DND-41 (cell line): ENCODE data around the gene BTBD17.

ENCODE experiments used
- ATAC-seq: fragments of 200-7000 bp; cut with Tn5 transposase; 3 replicates; pipeline ENCODE4 v1.9.1; 2021; ENCODE audit warnings: low read depth; ENCODE audit not compliant: insufficient read depth
- DNase-seq: peaks from one replicate; pipeline ENCODE4 v3.0.0-alpha.2; 2020
- H2AFZ ChIP-seq: 2 replicates; pipeline ENCODE4 v1.6.0; 2012; ENCODE audit warnings: low read depth, low read length
- H3K27ac ChIP-seq: 2 replicates; pipeline ENCODE4 v1.5.1; 2012; ENCODE audit warnings: low read length, inconsistent platforms
- H3K27me3 ChIP-seq: fragments of 200-600 bp; sonication (generic); 2 replicates; pipeline ENCODE4 v1.6.0; 2012; ENCODE audit warnings: low read length, mild to moderate bottlenecking, inconsistent platforms; ENCODE audit not compliant: insufficient read depth, poor library complexity
- H3K36me3 ChIP-seq: 2 replicates; pipeline ENCODE4 v1.5.1; 2012; ENCODE audit warnings: low read length, inconsistent platforms; ENCODE audit not compliant: insufficient read depth
- H3K4me1 ChIP-seq: 2 replicates; pipeline ENCODE4 v1.5.1; 2012; ENCODE audit warnings: mild to moderate bottlenecking, low read length; ENCODE audit not compliant: insufficient read depth
- H3K4me2 ChIP-seq: 2 replicates; pipeline ENCODE4 v1.6.0; 2012; ENCODE audit warnings: mild to moderate bottlenecking, moderate library complexity, low read length, inconsistent platforms; ENCODE audit not compliant: insufficient read depth
- H3K4me3 ChIP-seq, 2 experiments: fragments of 200-600 bp in 1 of 2; shearing (Covaris generic) in 1 of 2; 2 replicates each; pipeline ENCODE4 v1.5.1; 2012 to 2016; ENCODE audit warnings: inconsistent platforms in 2 of 2, low read length in 2 of 2, mild to moderate bottlenecking in 2 of 2, low read depth in 1 of 2, moderate library complexity in 1 of 2
- H3K79me2 ChIP-seq: 2 replicates; pipeline ENCODE4 v1.6.0; 2012; ENCODE audit warnings: low read length, inconsistent platforms; ENCODE audit not compliant: insufficient read depth
- H3K9ac ChIP-seq: 2 replicates; pipeline ENCODE4 v1.6.0; 2012; ENCODE audit warnings: low read depth, mild to moderate bottlenecking, inconsistent platforms, low read length, moderate library complexity
- H3K9me3 ChIP-seq: 2 replicates; pipeline ENCODE4 v1.5.1; 2012; ENCODE audit warnings: low read length, moderate library complexity, mild to moderate bottlenecking, inconsistent platforms; ENCODE audit not compliant: insufficient read depth, severe bottlenecking
- H4K20me1 ChIP-seq: 2 replicates; pipeline ENCODE4 v1.6.0; 2012; ENCODE audit warnings: low read length; ENCODE audit not compliant: insufficient read depth
- EZH2 ChIP-seq: IDR thresholded peaks from 3 replicates; pipeline ENCODE4 v1.6.1; 2012; ENCODE audit warnings: borderline replicate concordance, low read depth, mild to moderate bottlenecking, moderate library complexity, low read length, inconsistent platforms; ENCODE audit not compliant: severe bottlenecking
- TF ChIP-seq, protein P1 (sequence below): IDR thresholded peaks from 2 replicates; pipeline ENCODE4 v1.5.1; 2012; ENCODE audit warnings: borderline replicate concordance, low read length, moderate library complexity, mild to moderate bottlenecking; ENCODE audit not compliant: poor library complexity, severe bottlenecking; ENCODE audit errors: extremely low read depth

Gene BTBD17

DNA sequence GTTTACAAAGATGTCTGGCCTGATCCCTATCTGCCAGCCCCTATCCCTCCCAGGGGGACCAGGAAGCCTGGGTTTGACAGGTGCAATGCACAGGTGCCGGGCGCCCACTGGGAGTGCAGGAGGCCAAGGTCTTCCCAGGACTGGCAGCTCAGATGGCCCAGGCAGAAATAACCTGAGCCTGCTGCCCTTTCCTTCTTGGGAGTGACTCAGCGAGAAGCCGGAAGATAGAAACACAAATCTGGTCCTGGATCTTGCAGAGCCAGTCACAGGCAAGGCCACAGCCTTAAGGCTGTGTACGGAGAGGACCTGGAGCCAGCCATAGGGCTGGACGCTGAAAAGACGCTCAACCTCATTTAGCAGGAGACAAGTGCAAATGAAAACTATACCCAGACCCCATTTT, 33.3 kb upstream of the BTBD17 start:
- Histone ChIP-seq H3K9ac (no peak overlapping the region), H4K20me1 (no peaks in the 10 kb centered on the region; the same call in 1 of the 2 replicates), H3K27me3 (peaks cover 5% of the 10 kb centered on the region), H3K4me2 (no peak overlapping the region), H3K4me3 (no peak overlapping the region), H3K4me1 (no peaks in the 10 kb centered on the region), H3K27ac (no peak overlapping the region), H3K79me2 (no peaks in the 10 kb centered on the region), H3K9me3 (no peaks in the 10 kb centered on the region), H2AFZ (no peak overlapping the region), H3K36me3 (no peaks in the 10 kb centered on the region)
- DNase-seq: no peak
- no peak for ATAC-seq
- no peak for TF ChIP-seq EZH2
- TF ChIP-seq, protein P1, sequence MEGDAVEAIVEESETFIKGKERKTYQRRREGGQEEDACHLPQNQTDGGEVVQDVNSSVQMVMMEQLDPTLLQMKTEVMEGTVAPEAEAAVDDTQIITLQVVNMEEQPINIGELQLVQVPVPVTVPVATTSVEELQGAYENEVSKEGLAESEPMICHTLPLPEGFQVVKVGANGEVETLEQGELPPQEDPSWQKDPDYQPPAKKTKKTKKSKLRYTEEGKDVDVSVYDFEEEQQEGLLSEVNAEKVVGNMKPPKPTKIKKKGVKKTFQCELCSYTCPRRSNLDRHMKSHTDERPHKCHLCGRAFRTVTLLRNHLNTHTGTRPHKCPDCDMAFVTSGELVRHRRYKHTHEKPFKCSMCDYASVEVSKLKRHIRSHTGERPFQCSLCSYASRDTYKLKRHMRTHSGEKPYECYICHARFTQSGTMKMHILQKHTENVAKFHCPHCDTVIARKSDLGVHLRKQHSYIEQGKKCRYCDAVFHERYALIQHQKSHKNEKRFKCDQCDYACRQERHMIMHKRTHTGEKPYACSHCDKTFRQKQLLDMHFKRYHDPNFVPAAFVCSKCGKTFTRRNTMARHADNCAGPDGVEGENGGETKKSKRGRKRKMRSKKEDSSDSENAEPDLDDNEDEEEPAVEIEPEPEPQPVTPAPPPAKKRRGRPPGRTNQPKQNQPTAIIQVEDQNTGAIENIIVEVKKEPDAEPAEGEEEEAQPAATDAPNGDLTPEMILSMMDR: no peak

DNA sequence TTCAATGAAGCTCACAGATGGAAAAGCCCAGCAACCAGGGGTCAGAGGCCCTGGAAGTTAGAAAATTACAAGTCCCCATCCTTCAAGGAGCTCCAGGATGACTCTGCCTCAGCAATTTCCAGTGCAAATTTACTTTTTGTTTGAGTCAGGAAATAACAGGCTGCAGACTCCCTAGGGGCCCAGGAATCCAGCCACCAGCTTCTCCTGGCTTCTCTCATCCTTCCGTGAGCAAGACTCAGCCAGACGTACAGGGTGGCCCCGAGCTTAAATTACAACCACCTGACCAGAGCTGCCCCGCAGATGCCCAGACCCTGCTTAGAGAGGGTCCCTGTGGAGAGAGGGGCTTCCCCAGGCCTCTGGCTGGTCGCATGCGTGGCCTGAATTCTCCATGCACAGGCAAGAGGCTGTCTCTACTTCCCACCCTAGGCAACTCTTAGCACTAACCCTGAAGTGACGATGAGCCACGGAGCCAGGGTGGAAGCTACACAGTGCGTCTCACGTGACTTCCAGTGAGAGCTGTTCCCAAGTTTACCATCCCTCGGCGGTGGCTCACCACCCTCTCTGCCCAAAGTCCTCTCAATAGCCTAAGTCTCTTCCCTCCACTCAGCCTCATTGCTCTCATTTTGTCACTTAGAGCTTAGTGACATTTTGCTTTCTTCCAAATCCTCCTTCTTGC, 32.7 kb upstream of the BTBD17 start:
- Histone ChIP-seq H2AFZ (no peak overlapping the region), H3K4me2 (no peak overlapping the region), H3K4me3 (no peak overlapping the region), H3K4me1 (no peaks in the 10 kb centered on the region), H3K79me2 (no peaks in the 10 kb centered on the region), H3K9ac (no peak overlapping the region), H3K36me3 (no peaks in the 10 kb centered on the region), H3K27ac (no peak overlapping the region), H3K27me3 (peaks cover 3% of the 10 kb centered on the region), H4K20me1 (no peaks in the 10 kb centered on the region; the same call in 1 of the 2 replicates), H3K9me3 (no peaks in the 10 kb centered on the region)
- no peak for TF ChIP-seq EZH2
- TF ChIP-seq, protein P1: no peak
- no peak for ATAC-seq
- no peak for DNase-seq

DNA sequence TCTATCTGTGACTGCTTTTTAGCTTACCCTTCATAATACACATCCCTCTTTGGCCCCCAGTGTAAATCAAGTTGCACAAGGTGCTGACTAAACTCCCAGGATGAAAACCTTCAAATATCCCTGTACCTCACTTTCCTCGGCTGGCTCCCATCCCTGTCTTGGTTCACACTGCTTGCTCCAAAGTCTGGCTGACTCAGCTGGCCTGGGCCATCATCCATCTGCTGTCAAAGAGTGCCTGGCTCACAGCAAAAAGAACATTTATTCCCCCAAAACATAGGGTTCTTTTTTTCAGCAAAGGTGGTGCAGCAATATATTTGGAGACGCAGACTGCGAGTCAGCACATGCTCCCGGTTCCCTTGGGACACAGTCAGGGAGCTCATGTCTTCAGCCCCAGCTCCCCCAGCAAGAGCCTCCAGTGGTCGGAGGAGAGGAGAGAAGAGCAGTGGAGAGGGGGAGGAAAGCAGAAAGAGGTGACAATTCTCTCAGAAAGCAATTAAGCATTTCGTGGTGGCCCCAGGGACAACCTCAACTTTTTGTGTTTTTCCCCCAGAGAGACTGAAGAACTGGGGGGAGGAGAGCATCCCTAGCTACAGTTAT, 31.8 kb upstream of the BTBD17 start:
- H3K4me2 ChIP-seq: no peak overlapping the region
- no peak overlapping the region for H3K9ac ChIP-seq
- no peaks in the 10 kb centered on the region for H3K9me3 ChIP-seq
- H3K79me2 ChIP-seq: no peaks in the 10 kb centered on the region
- no peak overlapping the region for H3K27ac ChIP-seq
- TF ChIP-seq, protein P1: no peak
- no peak for TF ChIP-seq EZH2
- H3K36me3 ChIP-seq: no peaks in the 10 kb centered on the region
- no peaks in the 10 kb centered on the region for H4K20me1 ChIP-seq
- no peak for DNase-seq
- H2AFZ ChIP-seq: no peak overlapping the region
- no peak for ATAC-seq
- no peaks in the 10 kb centered on the region for H3K4me1 ChIP-seq
- H3K4me3 ChIP-seq: no peak overlapping the region
- peaks cover 3% of the 10 kb centered on the region for H3K27me3 ChIP-seq
